CD4-positive, alpha-beta memory T cell (primary cell): ENCODE measurements around the gene ADCY1. TPM values are rescaled to one million over a fixed set of nuclear protein-coding genes. Genes with fewer than 3 reads are reported as not detected.
A peak's percentile ranks its signal among the peaks of the same experiment; 100 is the strongest.

Source experiments
- CTCF ChIA-PET: fragments of 350-600 bp; sonication (Branson Sonifier 250); formaldehyde crosslinking; loops from one replicate; lab custom pipeline; 2021; ENCODE audit warnings: inconsistent platforms; ENCODE audit not compliant: partially characterized antibody; lab: Charles Lee
- POLR2A ChIA-PET: fragments of 350-600 bp; sonication (Branson Sonifier 250); formaldehyde crosslinking; loops from one replicate; lab custom pipeline; 2021; ENCODE audit not compliant: partially characterized antibody; lab: Charles Lee
- DNase-seq, 5 donors: peaks; one replicate each; pipeline versions ENCODE4 v3.0.0 to v3.0.0-alpha.2; 2020 to 2022; ENCODE audit warnings: mixed read lengths in 1 of 5
- H3K27ac ChIP-seq: one replicate; pipeline ENCODE4 v1.7.0; 2013; ENCODE audit warnings: low read depth, low read length
- H3K27me3 ChIP-seq: 2 replicates; pipeline ENCODE4 v1.7.0; 2013; ENCODE audit warnings: mild to moderate bottlenecking, low read length, moderate library complexity; ENCODE audit not compliant: insufficient read depth
- H3K36me3 ChIP-seq: 2 replicates; pipeline ENCODE4 v1.7.0; 2013; ENCODE audit warnings: mild to moderate bottlenecking, low read length, moderate library complexity; ENCODE audit not compliant: insufficient read depth
- H3K4me1 ChIP-seq: 2 replicates; pipeline ENCODE4 v1.7.0; 2013; ENCODE audit warnings: mild to moderate bottlenecking, low read length, moderate library complexity; ENCODE audit not compliant: insufficient read depth
- H3K4me3 ChIP-seq, 2 donors: one replicate each; pipeline ENCODE4 v1.7.0; 2013; ENCODE audit warnings: low read length in 2 of 2, mild to moderate bottlenecking in 1 of 2
- H3K9me3 ChIP-seq, 2 donors: one replicate each; pipeline ENCODE4 v1.7.0; 2013; ENCODE audit warnings: low read length in 2 of 2, control low read depth in 1 of 2; ENCODE audit not compliant: control insufficient read depth in 1 of 2
- H3K27ac Mint-ChIP-seq, 7 donors: one replicate each; pipeline ENCODE4 v1.8.0; 2020 to 2021; ENCODE audit warnings: mixed read lengths in 7 of 7, mild to moderate bottlenecking in 6 of 7, inconsistent platforms in 3 of 7, moderate library complexity in 3 of 7
- H3K27me3 Mint-ChIP-seq, 2 donors: one replicate each; pipeline ENCODE4 v1.8.0; 2020 to 2021; ENCODE audit warnings: mixed read lengths in 2 of 2
- H3K36me3 Mint-ChIP-seq, 2 donors: one replicate each; pipeline ENCODE4 v1.8.0; 2020 to 2021; ENCODE audit warnings: mixed read lengths in 2 of 2, inconsistent platforms in 1 of 2, mild to moderate bottlenecking in 1 of 2
- H3K4me1 Mint-ChIP-seq, 4 donors: one replicate each; pipeline ENCODE4 v1.8.0; 2020 to 2021; ENCODE audit warnings: mixed read lengths in 4 of 4, mild to moderate bottlenecking in 1 of 4
- H3K4me3 Mint-ChIP-seq, 8 donors: one replicate each; pipeline ENCODE4 v1.8.0; 2020 to 2021; ENCODE audit warnings: mixed read lengths in 8 of 8, mild to moderate bottlenecking in 7 of 8, moderate library complexity in 6 of 8, inconsistent platforms in 3 of 8
- H3K9me3 Mint-ChIP-seq, 8 donors: one replicate each; pipeline ENCODE4 v1.8.0; 2020 to 2021; ENCODE audit warnings: mixed read lengths in 8 of 8, mild to moderate bottlenecking in 5 of 8, inconsistent platforms in 3 of 8, moderate library complexity in 1 of 8
- intact Hi-C: fragments of 100-400 bp; cut with micrococcal nuclease; formaldehyde crosslinking; loops from one replicate; pipeline ENCODE4 v1.15.1; 2023
- polyA plus RNA-seq, 2 donors: library from polyadenylated mRNA; unstranded; fragments of 300-500 nt; fragmentation: Illumina TruSeq; gene quantifications; one replicate each; pipeline ENCODE4 v1.2.3, GENCODE V29; 2021
- total RNA-seq, 2 experiments: library from RNA; stranded (reverse); gene quantifications; one replicate each; pipeline ENCODE4 v1.2.3, GENCODE V29; 2021

ADCY1 gene
- total and polyA plus RNA-seq, 4 experiments from 2014 or later: 0.02 TPM; not detected in 3

GRCh38 chr7:45695249-45695995 lies 121.3 kb downstream of the ADCY1 start:
- Histone ChIP-seq H3K9me3 (no peaks in the 10 kb centered on the region), H3K4me1 (no peaks in the 10 kb centered on the region), H3K27me3 (no peaks in the 10 kb centered on the region), H3K27ac (no peak overlapping the region), H3K36me3 (no peaks in the 10 kb centered on the region), H3K4me3 (no peak overlapping the region)
- DNase-seq: no peak
- intact Hi-C loops: no loop called here
- CTCF ChIA-PET: no interaction called here
- Mint-ChIP-seq H3K36me3 (no peaks in the 10 kb centered on the region), H3K27ac (no peak overlapping the region), H3K4me1 (no peaks in the 10 kb centered on the region), H3K4me3 (no peak overlapping the region), H3K27me3 (peaks cover 0 to 2% of the 10 kb centered on the region in 2 donors), H3K9me3 (peaks cover 0 to 4% (median 0%) of the 10 kb centered on the region in 8 donors)
- POLR2A ChIA-PET: no interaction called here

DNA sequence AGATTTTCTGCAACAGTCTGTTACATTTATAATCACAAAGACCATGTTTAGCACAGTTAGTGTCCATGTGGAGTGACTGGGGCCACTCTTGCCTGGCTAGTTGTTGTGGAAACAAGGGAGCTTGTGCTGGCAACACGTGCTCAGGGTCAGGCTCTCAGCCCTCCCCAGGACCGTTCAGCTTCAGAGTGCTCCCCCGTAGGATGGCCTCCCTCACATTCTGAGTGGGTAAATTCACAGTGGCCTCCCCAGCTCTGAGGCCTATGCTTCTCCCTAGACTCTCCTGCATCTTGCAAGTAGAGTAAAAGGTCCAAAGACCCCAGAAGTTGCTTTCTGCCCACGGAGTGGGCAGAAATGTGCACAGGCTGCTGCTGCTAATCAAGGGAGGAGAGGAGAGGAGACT lies 122.3 kb downstream of the ADCY1 start:
- no peak overlapping the region for H3K4me3 Mint-ChIP-seq
- Histone ChIP-seq H3K27me3 (no peaks in the 10 kb centered on the region), H3K9me3 (no peaks in the 10 kb centered on the region), H3K4me1 (no peaks in the 10 kb centered on the region), H3K27ac (no peak overlapping the region), H3K4me3 (no peak overlapping the region), H3K36me3 (no peaks in the 10 kb centered on the region)
- ChIA-PET CTCF (no interaction called here), POLR2A (no interaction called here)
- intact Hi-C loops: no loop called here
- DNase-seq: no peak
- H3K36me3 Mint-ChIP-seq: no peaks in the 10 kb centered on the region
- H3K4me1 Mint-ChIP-seq: no peaks in the 10 kb centered on the region
- peaks cover 3 to 6% of the 10 kb centered on the region in 2 donors for H3K27me3 Mint-ChIP-seq
- no peak overlapping the region for H3K27ac Mint-ChIP-seq
- H3K9me3 Mint-ChIP-seq: peaks cover 0 to 4% (median 0%) of the 10 kb centered on the region in 8 donors

DNA sequence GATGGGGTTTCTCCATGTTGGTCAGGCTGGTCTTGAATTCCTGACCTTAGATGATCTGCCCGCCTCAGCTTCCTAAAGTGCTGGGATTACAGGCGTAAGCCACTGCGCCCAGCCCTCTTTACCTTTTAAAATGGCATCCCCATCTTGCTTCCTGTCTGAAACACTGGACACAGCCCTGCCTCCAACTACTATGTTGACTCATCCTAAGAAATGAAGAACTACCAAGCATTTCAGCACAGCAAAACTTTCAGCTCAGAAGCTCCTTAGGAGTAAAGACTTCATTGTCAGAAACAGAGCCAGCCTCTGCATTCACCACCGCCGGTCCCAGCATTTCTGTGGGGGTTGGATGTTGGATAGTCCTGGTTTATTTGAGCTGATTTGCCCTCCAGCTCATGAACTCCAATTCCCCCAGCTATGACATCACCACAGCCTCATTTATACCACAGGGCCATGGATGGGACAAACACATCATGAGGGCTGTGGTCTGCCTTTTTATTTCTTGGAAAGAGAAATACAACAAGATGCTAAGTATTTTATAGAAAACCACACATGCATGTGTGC lies 123.5 kb downstream of the ADCY1 start:
- Mint-ChIP-seq H3K27me3 (peaks cover 3 to 6% of the 10 kb centered on the region in 2 donors), H3K9me3 (peaks cover 0 to 4% (median 0%) of the 10 kb centered on the region in 8 donors), H3K4me3 (no peak overlapping the region), H3K4me1 (no peaks in the 10 kb centered on the region), H3K36me3 (no peaks in the 10 kb centered on the region), H3K27ac (no peak overlapping the region)
- ChIA-PET POLR2A (no interaction called here), CTCF (interaction anchor here (1.2 kb wide), 1 partner anchor 11 kb away, joined by 3 read pairs; no protein-coding TSS in a partner anchor)
- H3K27ac ChIP-seq: no peak overlapping the region
- H3K36me3 ChIP-seq: no peaks in the 10 kb centered on the region
- H3K9me3 ChIP-seq: no peaks in the 10 kb centered on the region
- H3K4me1 ChIP-seq: no peaks in the 10 kb centered on the region
- intact Hi-C loops: no loop called here
- DNase-seq: no peak
- no peak overlapping the region for H3K4me3 ChIP-seq
- H3K27me3 ChIP-seq: no peaks in the 10 kb centered on the region

- Mint-ChIP-seq H3K4me1 (no peaks in the 10 kb centered on the region), H3K4me3 (no peak overlapping the region), H3K36me3 (no peaks in the 10 kb centered on the region), H3K9me3 (peaks cover 0 to under 1% (median 0%) of the 10 kb centered on the region in 8 donors), H3K27ac (no peak overlapping the region), H3K27me3 (peaks cover 4 to 13% of the 10 kb centered on the region in 2 donors)
- ChIA-PET CTCF (interaction anchor here (1.2 kb wide), 1 partner anchor 10 kb away, joined by 3 read pairs; no protein-coding TSS in a partner anchor), POLR2A (no interaction called here)
- Histone ChIP-seq H3K36me3 (no peaks in the 10 kb centered on the region), H3K4me3 (no peak overlapping the region), H3K4me1 (no peaks in the 10 kb centered on the region), H3K27ac (no peak overlapping the region), H3K9me3 (no peaks in the 10 kb centered on the region), H3K27me3 (no peaks in the 10 kb centered on the region)
- no peak for DNase-seq
- intact Hi-C loops: no loop called here
Observed at GRCh38 chr7:45698303-45699014, 124.3 kb downstream of the ADCY1 start.

DNA sequence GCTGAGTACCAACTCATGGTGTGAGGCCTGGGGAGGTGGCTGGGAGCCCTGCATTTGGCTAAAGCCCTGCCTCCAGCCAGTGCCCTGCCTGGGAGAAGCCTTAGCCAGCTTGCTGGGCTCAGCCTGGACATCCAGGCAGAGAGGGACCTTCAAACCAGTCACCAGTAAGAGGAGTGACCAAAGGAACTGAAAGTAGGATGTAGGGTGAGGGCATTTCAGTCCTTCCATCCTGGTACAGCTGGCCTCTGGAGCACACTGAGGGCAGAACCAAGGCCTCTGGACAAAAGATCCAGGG lies 124.8 kb downstream of the ADCY1 start:
- Mint-ChIP-seq H3K9me3 (no peaks in the 10 kb centered on the region), H3K27me3 (peaks cover 4 to 15% of the 10 kb centered on the region in 2 donors), H3K4me1 (no peaks in the 10 kb centered on the region), H3K36me3 (no peaks in the 10 kb centered on the region), H3K4me3 (no peak overlapping the region), H3K27ac (peak overlapping the region in 1 of 7 donors; percentile 13)
- no peaks in the 10 kb centered on the region for H3K4me1 ChIP-seq
- POLR2A ChIA-PET: no interaction called here
- no peaks in the 10 kb centered on the region for H3K9me3 ChIP-seq
- H3K4me3 ChIP-seq: no peak overlapping the region
- H3K36me3 ChIP-seq: no peaks in the 10 kb centered on the region
- DNase-seq: no peak
- intact Hi-C loops: no loop called here
- CTCF ChIA-PET: no interaction called here
- H3K27me3 ChIP-seq: no peaks in the 10 kb centered on the region
- no peak overlapping the region for H3K27ac ChIP-seq

DNA sequence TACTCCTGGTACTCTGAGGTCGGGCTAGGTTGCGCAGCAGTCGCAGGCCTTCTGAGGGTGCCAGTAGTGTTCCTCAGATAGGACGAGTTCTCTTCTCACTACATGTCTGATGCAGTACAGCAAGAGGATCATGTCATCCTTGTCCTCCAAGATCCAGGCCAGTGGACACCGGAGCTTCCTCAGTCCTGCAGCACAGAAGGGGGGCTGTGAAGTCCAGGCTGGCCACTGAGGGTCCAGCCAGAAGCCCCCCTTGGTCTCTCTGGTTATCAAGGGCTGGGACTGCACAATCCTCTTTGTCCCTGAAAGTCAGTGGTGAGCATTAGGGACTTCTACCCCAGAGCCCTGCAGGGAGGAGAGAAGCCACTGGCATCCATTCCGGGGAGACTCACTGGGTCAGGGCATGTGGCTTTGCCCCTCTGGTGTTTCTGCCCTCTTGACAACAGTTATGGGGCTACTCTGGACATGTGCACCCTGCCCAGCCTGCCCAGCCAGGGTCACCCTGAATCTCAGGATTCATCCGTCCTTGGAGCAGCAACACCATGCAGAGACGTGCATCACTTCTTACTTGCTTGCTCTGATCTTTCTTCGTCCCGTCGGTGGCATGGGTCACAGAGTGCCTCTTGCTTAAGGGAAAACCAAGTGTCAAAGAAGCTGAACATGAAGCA lies 125.7 kb downstream of the ADCY1 start:
- CTCF ChIA-PET: no interaction called here

DNA sequence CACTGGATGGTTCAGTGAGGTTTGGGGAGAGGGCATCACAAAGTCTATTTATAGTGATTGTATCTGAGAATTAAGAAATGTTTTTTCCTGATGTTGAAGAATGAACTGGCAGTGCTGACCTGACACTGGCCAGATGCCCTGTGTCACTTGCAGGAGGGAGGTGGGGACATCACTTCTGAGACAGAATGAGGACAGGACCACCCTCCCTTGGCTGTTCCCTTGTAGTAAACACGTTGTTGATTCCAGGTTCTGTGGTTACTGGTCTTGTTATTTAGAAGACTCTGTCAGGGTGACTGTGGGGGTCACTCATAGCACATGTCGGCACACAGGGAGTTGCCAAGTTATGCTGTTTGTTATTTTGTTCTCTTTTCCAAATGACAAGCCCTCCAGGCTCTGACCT lies 126.4 kb downstream of the ADCY1 start:
- ChIA-PET POLR2A (no interaction called here), CTCF (no interaction called here)
- Mint-ChIP-seq H3K9me3 (no peaks in the 10 kb centered on the region), H3K4me3 (no peak overlapping the region), H3K36me3 (no peaks in the 10 kb centered on the region), H3K27me3 (peaks cover 6 to 15% of the 10 kb centered on the region in 2 donors), H3K4me1 (no peaks in the 10 kb centered on the region), H3K27ac (no peak overlapping the region)
- Histone ChIP-seq H3K4me1 (no peaks in the 10 kb centered on the region), H3K4me3 (no peak overlapping the region), H3K27me3 (no peaks in the 10 kb centered on the region), H3K9me3 (no peaks in the 10 kb centered on the region), H3K36me3 (no peaks in the 10 kb centered on the region), H3K27ac (no peak overlapping the region)
- intact Hi-C loops: no loop called here
- no peak for DNase-seq

More for the DNA sequence above, 125.7 kb downstream of the ADCY1 start:
- DNase-seq: no peak
- intact Hi-C loops: no loop called here
- Mint-ChIP-seq H3K4me3 (no peak overlapping the region), H3K36me3 (no peaks in the 10 kb centered on the region), H3K27ac (peak overlapping the region in 1 of 7 donors; percentile 64), H3K9me3 (no peaks in the 10 kb centered on the region), H3K4me1 (no peaks in the 10 kb centered on the region), H3K27me3 (peaks cover 6 to 15% of the 10 kb centered on the region in 2 donors)
- Histone ChIP-seq H3K27me3 (no peaks in the 10 kb centered on the region), H3K27ac (no peak overlapping the region), H3K9me3 (no peaks in the 10 kb centered on the region), H3K4me3 (no peak overlapping the region), H3K36me3 (no peaks in the 10 kb centered on the region), H3K4me1 (no peaks in the 10 kb centered on the region)
- POLR2A ChIA-PET: no interaction called here
